OCI-LY7 (cell line): ENCODE results near the gene LCE3D. TPM values are rescaled to one million over a fixed set of nuclear protein-coding genes. Genes with fewer than 3 reads are reported as not detected.
"Not testable (repeated sequence)": the region's sequence is repeated elsewhere in the genome, so short reads cannot be mapped to it uniquely, and the experiment has no call there.

Source experiments
- BruUV-seq: library from RNA; stranded (reverse); fragments of 400-500 nt; replicated peaks from 2 replicates; lab custom pipeline; 2021; lab: Mats Ljungman, UMichigan
- CTCF ChIA-PET: fragments of 300-600 bp; sonication (Branson Sonifier 250); formaldehyde crosslinking; loops from one replicate; lab custom pipeline; 2022; ENCODE audit warnings: antibody characterized with exemption; ENCODE audit not compliant: unreplicated experiment; lab: Charles Lee
- POLR2A ChIA-PET: fragments of 300-600 bp; sonication (Branson Sonifier 250); formaldehyde crosslinking; loops from one replicate; lab custom pipeline; 2022; ENCODE audit warnings: antibody characterized with exemption; lab: Charles Lee
- DNase-seq: peaks from one replicate; pipeline ENCODE4 v3.0.0-alpha.2; 2015; ENCODE audit warnings: low spot score
- H2AFZ ChIP-seq: fragments of 200-600 bp; sonication (generic), shearing (Covaris generic); 2 replicates; pipeline ENCODE4 v1.6.1; 2014; ENCODE audit warnings: mild to moderate bottlenecking, antibody characterized with exemption, low read length, moderate library complexity
- H3K27ac ChIP-seq: fragments of 200-600 bp; sonication (generic); 2 replicates; pipeline ENCODE4 v1.5.1; 2014; ENCODE audit warnings: mixed run types, low read depth, mild to moderate bottlenecking, moderate library complexity, low read length, inconsistent platforms; ENCODE audit not compliant: poor library complexity, severe bottlenecking
- H3K36me3 ChIP-seq: fragments of 200-600 bp; sonication (generic); 2 replicates; pipeline ENCODE4 v1.6.1; 2014; ENCODE audit warnings: mild to moderate bottlenecking, antibody characterized with exemption, low read length, moderate library complexity, mixed read lengths; ENCODE audit not compliant: insufficient read depth
- H3K4me1 ChIP-seq: fragments of 200-600 bp; sonication (generic); 2 replicates; pipeline ENCODE4 v1.5.1; 2014; ENCODE audit warnings: mild to moderate bottlenecking, low read length; ENCODE audit not compliant: insufficient read depth, poor library complexity, severe bottlenecking
- H3K4me2 ChIP-seq: fragments of 200-600 bp; sonication (generic); 2 replicates; pipeline ENCODE4 v1.6.1; 2014; ENCODE audit warnings: mild to moderate bottlenecking, low read length
- H3K4me3 ChIP-seq: fragments of 200-600 bp; sonication (generic); 2 replicates; pipeline ENCODE4 v1.5.1; 2014; ENCODE audit warnings: mild to moderate bottlenecking, low read depth, low read length; ENCODE audit not compliant: poor library complexity, severe bottlenecking
- H3K79me2 ChIP-seq: fragments of 200-600 bp; sonication (generic); 2 replicates; pipeline ENCODE4 v1.6.1; 2016; ENCODE audit warnings: low read depth, mild to moderate bottlenecking, low read length, moderate library complexity, mixed read lengths; ENCODE audit not compliant: insufficient read depth
- H3K9me2 ChIP-seq: fragments of 200-600 bp; sonication (generic); 2 replicates; pipeline ENCODE4 v1.6.1; 2016; ENCODE audit warnings: mild to moderate bottlenecking, low read length, mixed read lengths; ENCODE audit not compliant: insufficient read depth
- H3K9me3 ChIP-seq: fragments of 200-600 bp; sonication (generic); 2 replicates; pipeline ENCODE4 v1.6.1; 2014; ENCODE audit warnings: mild to moderate bottlenecking, mixed run types, low read length, mixed read lengths
- H4K20me1 ChIP-seq: fragments of 200-600 bp; sonication (generic); 2 replicates; pipeline ENCODE4 v1.6.1; 2014; ENCODE audit warnings: mild to moderate bottlenecking, antibody characterized with exemption, low read length, moderate library complexity, mixed read lengths; ENCODE audit not compliant: insufficient read depth
- EZH2phosphoT487 ChIP-seq: fragments of 200-600 bp; sonication (generic); IDR thresholded peaks from 2 replicates; pipeline ENCODE4 v1.6.1; 2018; ENCODE audit warnings: low read depth, borderline replicate concordance, mild to moderate bottlenecking, mixed run types, antibody characterized with exemption, low read length, moderate library complexity, mixed read lengths
- intact Hi-C: fragments of 100-400 bp; cut with micrococcal nuclease; formaldehyde crosslinking; loops from one replicate; pipeline ENCODE4 v1.10.0; 2022; ENCODE audit not compliant: unreplicated experiment
- total RNA-seq, 2 experiments: library from RNA; depleted of rRNA in 1 of 2; stranded (reverse); fragments of >200 nt in 1 of 2; shearing (Covaris generic) in 1 of 2; gene quantifications; 2 replicates each; pipeline ENCODE4 v1.2.3, GENCODE V29; 2014 to 2022
- TF ChIP-seq, protein P1 (sequence below): fragments of 200-600 bp; sonication (generic); conservative IDR thresholded peaks from 2 replicates; pipeline ENCODE4 v1.5.1; 2014; ENCODE audit warnings: mild to moderate bottlenecking, antibody characterized with exemption, low read length, moderate library complexity, mixed read lengths

The LCE3D gene
- total RNA-seq, 2 experiments from 2014 or later, result not detected

DNA sequence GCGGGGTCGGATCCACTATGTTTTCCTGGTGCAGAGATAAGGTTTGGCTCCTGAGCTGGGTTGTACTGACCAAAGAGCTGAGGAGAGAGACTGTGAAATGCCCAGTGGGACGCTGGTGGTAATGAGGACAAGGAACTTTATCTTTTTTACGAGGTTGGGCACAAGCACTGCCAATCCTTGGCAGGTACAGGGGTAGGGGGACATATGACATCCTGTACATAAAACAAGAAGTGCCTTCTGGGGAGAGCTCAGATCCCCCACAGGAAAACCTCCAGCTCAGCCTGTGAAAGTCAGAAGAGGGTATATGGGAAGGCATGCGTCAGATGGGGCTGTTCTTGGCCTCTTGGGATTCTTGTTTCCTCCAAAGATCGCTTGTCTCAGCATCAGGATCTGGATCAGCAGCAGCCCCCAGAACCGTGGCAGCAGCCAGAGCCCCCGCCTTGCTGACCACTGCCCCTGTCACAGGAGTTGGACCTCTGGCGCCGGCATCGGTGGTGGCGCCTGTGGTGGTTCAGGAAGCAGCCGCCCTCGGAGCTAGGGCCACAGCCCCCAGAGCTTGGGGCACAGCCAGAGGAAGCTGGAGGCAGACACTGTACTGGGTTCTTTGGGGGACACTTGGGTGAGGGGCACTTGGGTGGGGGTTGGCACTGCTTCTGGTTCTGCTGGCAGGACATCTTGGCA lies 14.6 kb downstream of the LCE3D start:
- H4K20me1 ChIP-seq, result no peaks in the 10 kb centered on the region
- H3K4me3 ChIP-seq, result no peak overlapping the region
- DNase-seq, result no peak
- H3K36me3 ChIP-seq, result no peaks in the 10 kb centered on the region
- H3K27ac ChIP-seq, result no peak overlapping the region
- no peaks in the 10 kb centered on the region for H3K4me1 ChIP-seq
- H3K4me2 ChIP-seq, result no peak overlapping the region
- H3K9me2 ChIP-seq, result no peaks in the 10 kb centered on the region
- intact Hi-C loops, result no loop called here
- H2AFZ ChIP-seq, result no peak overlapping the region
- ChIA-PET CTCF (no interaction called here), POLR2A (interaction anchor here (1.0 kb wide), 1 partner anchor 13 kb away, joined by 5 read pairs; no protein-coding TSS in a partner anchor)
- no peaks in the 10 kb centered on the region for H3K9me3 ChIP-seq
- H3K79me2 ChIP-seq, result no peaks in the 10 kb centered on the region
- BruUV-seq, result no TSS peak
- TF ChIP-seq, protein P1, sequence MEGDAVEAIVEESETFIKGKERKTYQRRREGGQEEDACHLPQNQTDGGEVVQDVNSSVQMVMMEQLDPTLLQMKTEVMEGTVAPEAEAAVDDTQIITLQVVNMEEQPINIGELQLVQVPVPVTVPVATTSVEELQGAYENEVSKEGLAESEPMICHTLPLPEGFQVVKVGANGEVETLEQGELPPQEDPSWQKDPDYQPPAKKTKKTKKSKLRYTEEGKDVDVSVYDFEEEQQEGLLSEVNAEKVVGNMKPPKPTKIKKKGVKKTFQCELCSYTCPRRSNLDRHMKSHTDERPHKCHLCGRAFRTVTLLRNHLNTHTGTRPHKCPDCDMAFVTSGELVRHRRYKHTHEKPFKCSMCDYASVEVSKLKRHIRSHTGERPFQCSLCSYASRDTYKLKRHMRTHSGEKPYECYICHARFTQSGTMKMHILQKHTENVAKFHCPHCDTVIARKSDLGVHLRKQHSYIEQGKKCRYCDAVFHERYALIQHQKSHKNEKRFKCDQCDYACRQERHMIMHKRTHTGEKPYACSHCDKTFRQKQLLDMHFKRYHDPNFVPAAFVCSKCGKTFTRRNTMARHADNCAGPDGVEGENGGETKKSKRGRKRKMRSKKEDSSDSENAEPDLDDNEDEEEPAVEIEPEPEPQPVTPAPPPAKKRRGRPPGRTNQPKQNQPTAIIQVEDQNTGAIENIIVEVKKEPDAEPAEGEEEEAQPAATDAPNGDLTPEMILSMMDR, result no peak
- TF ChIP-seq EZH2phosphoT487, result no peak

DNA sequence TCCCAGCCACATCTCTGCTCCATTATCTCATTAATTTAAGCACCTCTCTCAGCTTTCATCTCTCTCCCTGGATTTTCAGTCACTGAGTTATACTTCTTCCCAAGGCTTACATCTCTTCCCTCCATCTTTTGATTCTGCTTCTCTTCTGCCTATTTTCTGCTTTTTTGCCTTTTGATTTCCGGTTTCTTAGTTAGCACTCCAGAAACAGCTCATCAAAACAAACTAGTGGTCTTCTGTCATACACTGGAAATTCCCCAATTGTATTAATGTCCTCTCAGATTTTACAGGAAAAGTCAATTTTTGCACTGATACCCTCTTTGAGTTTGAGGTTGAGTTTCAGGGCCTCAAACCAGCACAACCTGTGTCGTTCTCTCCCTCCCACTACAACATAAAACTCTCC lies 15.2 kb downstream of the LCE3D start:
- no TSS peak for BruUV-seq
- no peak overlapping the region for H3K4me2 ChIP-seq
- intact Hi-C loops, result no loop called here
- H3K27ac ChIP-seq, result no peak overlapping the region
- TF ChIP-seq EZH2phosphoT487, result no peak
- TF ChIP-seq, protein P1, result no peak
- no peaks in the 10 kb centered on the region for H3K9me3 ChIP-seq
- ChIA-PET POLR2A (no interaction called here), CTCF (no interaction called here)
- H3K9me2 ChIP-seq, result no peaks in the 10 kb centered on the region
- no peaks in the 10 kb centered on the region for H3K36me3 ChIP-seq
- no peaks in the 10 kb centered on the region for H3K79me2 ChIP-seq
- H3K4me1 ChIP-seq, result no peaks in the 10 kb centered on the region
- DNase-seq, result no peak
- H4K20me1 ChIP-seq, result no peaks in the 10 kb centered on the region
- H2AFZ ChIP-seq, result no peak overlapping the region
- no peak overlapping the region for H3K4me3 ChIP-seq

DNA sequence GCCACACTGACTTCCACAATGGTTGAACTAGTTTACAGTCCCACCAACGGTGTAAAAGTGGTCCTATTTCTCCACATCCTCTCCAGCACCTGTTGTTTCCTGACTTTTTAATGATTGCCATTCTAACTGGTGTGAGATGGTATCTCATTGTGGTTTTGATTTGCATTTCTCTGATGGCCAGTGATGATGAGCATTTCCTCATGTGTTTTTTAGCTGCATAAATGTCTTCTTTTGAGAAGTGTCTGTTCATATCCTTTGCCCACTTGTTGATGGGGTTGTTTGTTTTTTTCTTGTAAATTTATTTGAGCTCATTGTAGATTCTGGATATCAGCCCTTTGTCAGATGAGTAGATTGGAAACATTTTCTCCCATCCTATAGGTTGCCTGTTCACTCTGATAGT lies 32.0 kb downstream of the LCE3D start:
- BruUV-seq, POLR2A ChIA-PET: not testable (repeated sequence)

More for the DNA sequence above, 32.0 kb downstream of the LCE3D start:
- DNase-seq, H3K4me3 ChIP-seq, H3K27ac ChIP-seq, CTCF ChIA-PET, H3K36me3 ChIP-seq, H3K9me3 ChIP-seq, H2AFZ ChIP-seq, H3K4me2 ChIP-seq, H4K20me1 ChIP-seq, H3K79me2 ChIP-seq, H3K4me1 ChIP-seq, intact Hi-C loops, H3K9me2 ChIP-seq: not testable (repeated sequence)
